CD4-positive, alpha-beta T cell treated with Interleukin-17A for 1 hour (primary cell): Measurements from ENCODE around the gene ANXA4.
"Not testable (repeated sequence)": the region's sequence is repeated elsewhere in the genome, so short reads cannot be mapped to it uniquely, and the experiment has no call there.

ENCODE experiments used
- DNase-seq: peaks from one replicate; pipeline ENCODE4 v3.0.0-alpha.2; 2020

Gene ANXA4

DNA sequence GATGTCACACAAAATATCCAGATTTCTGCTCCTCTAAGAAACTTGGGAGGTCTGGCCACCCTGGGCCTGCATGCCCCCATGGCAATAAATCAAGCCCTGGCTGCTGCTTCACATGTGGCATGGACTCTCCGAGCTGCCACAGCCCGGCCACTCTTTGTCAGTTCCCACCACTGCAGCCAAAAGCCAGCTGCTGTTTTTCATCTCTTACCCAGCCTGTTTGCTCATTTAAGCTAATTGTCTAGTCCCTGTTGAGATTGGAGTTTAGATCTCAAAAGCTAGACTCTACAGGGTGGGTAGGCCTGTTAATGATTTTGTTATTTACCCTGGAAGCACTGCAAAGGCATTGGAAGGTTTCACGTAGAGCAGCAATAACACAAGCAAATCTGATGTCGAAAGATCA, 20.9 kb upstream of the ANXA4 start:
- DNase-seq, result no peak

DNA sequence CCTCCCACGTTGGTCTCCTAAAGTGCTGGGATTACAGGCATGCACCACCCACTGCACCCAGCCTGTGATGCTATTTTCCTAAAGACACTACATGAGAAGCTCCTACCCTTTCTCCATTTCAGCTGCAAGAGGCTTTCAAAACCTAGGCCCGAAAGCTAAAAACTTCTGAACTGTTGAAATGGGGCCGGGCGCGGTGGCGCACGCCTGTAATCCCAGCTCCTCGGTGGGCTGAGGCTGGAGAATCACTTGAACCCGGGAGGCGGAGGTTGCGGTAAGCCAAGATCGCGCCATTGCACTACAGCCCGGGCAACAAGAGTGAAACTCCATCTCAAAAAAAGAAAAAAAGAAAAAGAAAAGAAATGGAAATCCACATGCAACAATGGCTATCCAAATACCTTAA, 18.1 kb upstream of the ANXA4 start:
- no peak for DNase-seq

DNA sequence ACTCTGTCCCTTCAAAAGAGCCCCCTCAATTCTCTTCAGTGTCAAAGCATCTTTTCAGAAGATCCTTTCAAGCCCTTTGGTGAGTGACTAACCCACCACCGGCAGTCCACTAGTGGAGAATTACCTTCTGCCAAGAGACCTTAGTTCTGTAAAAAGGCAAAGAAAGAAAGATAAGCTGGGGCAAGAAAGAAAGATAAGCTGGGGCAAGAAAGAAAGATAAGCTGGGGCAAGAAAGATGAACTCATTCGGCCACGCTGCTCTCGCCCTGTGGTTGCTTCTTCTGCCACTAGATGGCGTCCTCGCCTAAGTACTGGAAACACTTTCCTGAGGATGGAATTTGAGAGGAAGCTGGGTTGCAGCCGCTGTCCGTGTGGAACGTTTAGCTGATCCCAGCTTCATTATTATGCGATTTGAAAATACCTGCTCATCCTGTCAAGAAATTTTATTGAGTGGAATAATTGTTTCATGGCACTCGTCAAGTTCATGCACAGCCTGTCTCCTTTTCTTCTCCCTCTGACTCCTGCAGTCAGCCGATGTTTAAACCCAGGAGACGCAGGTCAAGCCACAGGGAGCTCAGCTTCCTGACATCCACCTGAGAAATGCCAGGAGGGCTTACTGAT, 17.3 kb upstream of the ANXA4 start:
- peak; percentile 86 for DNase-seq

DNA sequence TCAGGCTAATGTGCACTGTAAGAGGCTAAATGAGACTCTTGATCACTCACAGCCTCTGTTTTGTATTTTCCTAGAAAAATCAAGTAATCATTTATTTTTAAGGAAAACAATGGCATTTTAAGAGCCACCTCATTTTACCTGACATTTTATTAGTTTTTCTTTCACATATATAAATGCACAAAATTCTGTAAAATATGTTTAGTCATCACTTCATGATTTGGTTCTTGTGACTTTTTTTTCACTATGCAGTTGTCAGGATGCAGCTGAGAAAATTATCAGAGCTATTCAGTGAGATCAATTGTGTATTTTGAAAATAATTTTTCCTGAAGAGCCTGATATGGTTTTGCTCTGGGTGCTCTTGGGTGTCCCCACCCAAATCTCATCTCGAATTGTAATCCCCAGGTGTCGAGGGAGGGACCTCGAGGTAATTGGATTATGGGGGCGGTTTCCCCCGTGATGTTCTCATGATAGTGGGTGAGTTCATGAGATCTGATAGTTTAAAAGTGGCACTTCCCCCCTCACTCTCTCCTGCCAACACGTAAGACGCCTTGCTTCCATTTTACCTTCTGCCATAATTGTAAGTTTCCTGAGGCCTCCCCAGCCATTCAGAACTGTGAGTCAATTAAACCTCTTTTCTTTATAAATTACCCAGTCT, 16.1 kb upstream of the ANXA4 start:
- no peak for DNase-seq

DNA sequence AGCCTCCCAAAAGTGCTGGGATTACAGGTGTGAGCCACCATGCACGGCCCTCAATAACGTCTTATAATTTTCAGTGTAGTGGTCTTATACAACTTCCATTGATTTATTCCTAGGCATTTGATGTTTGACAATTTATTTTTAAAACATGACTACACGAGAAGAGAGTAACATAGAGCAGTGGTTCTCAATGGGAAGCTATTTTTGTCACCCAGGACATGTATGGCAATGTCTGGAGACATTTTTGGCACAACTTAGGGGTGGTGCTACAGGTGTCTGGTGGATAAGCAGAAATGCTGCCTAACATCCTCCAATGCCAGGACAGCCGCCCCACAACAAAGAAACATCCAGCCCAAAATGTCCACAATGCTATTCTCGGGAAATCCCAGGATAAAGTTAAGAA, 12.7 kb upstream of the ANXA4 start:
- no peak for DNase-seq

DNA sequence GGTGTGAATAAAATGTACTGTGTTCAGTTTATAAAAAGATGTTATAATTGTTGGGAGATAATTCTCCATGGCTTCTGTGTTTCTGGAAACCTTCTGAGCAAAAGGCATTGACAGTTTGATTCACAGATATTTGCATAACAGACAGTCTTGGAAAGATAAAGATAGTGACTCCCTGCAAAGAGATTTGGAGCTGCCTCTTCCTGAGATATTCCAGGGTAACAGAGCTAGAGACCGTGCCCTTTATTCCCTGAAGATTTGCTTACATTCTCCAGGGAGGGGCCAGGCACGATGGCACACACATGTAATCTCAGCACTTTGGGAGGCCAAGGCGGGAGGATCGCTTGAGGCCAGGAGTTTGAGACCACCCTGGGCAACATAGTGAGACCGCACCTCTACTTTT, 12.2 kb upstream of the ANXA4 start:
- DNase-seq, result no peak

DNA sequence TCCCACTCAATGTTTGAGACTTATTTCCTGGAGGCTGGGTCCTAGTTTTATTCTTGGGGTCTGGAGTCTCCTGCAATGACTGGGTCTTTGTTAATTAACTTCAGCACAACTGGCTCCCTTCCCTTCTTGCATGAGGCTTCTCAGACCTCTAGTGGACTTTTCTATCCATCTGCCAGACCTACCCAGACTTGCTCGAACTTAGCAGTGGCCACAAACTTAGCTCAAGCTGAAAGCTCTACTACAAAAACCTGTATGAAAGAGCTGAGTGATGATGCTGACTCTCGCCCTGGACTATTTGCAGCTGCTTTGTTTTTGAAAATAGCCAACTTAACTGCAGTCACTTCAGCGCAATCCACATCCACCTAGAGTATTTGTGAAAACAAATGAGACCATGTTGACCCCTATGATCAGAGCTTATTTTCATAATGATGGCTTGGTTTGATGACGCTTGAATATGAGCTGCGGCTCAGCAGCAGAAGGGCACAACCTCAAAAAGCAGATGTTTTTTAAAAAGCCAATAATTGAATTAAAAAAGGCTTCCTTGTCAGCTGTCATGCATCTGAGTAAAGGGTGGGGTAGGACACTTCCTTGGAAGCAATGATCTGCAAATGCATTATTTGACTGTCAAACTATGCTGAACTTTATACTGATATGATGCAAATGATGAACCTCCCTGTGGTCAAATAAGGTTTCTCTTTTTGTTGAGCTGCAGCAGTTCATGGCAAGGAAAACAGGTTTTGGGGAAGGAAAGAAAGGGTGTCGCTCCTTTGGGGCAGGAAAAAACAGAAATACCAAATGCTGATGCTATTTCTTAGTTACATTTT, 10.6 kb upstream of the ANXA4 start:
- DNase-seq, result no peak

DNA sequence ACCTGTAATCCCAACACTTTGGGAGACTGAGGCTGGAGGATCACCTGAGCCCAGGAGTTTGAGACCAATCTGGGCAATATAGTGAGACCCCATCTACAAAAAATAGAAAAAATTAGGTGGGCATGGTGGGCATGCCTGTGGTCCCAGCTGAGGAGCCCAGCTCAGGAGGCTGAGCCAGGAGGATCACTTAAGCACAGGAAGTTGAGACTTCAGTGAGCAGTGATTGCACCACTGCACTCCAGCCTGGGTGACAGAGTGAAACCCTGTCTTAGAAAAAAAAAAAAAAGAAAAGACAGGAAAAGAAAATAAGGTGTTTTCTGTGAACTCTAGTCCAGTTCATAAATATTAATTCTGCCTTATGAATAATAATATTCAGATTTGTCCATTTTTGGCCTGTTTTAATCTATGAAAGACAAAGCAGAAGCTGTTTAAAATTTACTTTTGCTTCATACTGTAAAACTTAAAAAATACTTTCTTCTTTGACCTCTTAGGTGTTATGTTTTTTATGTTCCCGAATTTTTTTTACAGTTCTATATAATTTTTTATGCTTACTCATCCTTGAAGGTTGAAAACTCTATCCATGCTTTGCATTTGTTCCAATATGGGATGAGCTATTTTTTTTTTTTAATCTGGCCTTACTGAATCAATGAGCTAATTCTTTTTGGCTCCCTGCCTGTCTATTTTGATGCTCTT, 8.4 kb upstream of the ANXA4 start:
- no peak for DNase-seq

DNA sequence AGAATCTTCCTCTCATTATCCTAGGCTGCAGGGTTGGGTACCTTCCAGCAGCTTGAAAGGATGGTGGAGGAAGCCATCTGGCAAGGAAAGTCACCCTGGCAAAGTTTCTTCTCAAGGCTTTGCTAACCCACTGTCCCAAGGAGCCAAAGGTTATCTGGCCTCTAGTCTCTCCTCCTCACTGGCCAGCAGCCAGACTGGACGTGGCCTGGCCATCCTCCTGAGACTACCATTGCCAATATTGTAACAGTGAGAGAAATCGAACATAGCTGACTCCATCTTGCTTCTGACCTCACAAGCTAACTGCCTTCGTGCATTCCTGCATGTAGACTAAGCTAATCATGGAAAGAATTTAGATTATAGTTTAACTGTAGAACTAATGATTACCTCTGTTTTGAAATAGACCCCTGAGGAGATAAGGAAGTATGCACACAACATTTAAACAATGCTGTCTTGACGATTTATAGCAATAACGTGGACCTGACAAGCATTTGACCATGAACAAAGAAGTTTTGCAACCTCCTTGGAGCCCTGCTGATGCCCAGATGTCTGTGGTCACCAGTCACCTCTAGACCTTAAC, 7.8 kb upstream of the ANXA4 start:
- no peak for DNase-seq

DNA sequence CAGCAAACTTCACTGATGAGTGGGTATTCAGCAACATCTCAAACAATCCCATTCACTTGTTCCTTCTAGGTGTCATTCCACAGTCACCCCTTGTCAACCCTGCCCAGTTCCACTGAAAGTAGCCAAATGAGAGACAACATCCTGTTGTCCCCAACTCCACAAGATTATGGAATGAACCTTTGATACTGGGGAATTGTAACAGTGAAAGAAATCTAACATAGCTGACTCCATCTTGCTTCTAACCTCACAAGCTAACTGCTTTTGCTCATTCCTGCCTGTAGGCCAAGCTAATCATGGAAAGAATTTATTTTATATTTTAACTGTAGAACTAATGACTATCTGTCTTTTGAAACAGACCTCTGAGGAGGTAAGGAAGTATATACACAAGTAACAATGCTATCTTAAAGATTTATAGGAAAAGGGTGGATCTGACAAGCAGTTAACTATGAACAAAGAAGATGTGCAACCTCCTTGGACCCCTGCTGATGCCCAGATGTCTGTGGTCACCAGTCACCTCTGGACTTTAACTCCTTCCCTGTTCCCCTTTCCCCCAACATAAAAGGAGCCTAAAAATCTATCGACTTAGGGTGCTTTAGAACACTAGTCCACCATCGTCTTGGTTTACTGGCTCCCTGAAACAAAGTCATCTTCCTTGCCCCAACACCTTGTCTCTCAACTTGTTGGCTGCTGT, 6.9 kb upstream of the ANXA4 start:
- no peak for DNase-seq

DNA sequence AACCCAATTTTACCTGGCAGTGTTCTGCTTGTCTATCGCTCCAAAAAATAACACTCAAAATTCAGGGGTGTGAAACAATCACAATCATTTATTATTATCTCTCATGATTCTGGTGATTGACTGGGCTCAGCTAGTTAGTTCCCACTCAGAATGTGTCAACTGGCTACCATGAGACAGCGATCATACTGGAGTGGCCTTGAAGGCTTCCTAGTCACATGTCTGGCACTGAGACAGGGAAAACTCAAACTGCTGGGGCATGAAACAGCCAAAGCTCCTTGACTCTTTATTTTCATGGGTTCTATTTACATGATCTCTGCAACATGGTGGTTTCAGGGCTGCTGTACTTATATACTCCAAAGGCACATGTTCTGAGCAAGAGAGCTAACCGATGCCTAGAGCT, 6.2 kb upstream of the ANXA4 start:
- DNase-seq, result no peak

DNA sequence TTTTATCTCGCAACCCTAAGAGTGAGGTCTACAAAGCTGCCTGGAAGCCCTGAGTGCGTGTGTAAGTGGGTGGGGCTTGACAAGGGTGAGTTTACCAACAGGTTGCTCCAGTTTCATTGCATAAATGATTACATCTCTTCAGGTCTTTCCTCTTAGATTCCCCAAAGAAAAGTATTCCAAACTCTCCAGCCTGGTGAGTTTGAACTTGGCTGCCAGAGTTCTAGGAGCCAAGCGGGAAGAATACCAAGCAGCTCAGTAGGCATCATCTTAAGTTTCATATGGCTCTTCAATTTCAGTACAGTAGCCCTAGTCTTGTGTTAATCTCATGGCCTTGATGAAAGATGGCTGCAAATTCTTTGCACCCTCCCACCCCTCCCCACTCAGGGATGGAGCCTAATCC, 3.8 kb upstream of the ANXA4 start:
- not testable (repeated sequence) for DNase-seq

DNA sequence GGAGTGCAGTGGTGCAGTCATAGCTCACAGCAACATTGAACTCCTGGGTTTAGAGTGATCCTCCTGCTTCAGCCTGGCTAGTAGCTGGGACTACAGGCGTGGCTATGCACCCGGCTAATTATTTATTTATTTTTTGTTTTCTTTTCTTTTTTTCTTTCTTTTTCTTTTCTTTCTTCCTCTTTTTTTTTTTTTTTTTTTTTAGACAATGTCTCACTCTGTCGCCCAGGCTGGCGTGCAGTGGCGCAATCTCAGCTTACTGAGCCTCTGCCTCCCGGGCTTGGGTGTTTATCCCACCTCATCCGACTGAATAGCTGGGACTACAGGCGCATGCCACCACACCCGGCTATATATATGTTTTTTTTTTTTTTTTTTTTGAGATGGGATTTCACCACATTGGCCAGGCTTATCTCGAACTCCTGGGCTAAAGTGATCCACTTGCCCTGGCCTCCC, 1.4 kb upstream of the ANXA4 start:
- DNase-seq, result no peak

DNA sequence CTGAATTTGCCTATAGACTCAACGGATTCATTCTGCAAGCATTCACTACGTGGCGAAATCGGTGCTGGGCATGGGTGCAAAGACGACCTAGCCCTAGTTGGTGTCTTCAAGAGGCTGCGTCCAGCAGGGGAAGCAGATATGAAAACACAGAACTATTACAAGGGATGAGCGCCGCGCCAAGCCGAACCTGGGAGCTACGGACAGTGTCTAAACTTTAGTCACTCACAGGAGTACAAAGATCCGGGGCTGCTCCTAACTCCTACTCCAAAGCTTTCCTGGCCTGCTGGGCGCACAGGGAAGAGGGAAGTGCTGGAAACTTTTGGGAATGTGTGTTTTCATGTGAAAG, 732 bp upstream of the ANXA4 start:
- DNase-seq, result peak; percentile 26

DNA sequence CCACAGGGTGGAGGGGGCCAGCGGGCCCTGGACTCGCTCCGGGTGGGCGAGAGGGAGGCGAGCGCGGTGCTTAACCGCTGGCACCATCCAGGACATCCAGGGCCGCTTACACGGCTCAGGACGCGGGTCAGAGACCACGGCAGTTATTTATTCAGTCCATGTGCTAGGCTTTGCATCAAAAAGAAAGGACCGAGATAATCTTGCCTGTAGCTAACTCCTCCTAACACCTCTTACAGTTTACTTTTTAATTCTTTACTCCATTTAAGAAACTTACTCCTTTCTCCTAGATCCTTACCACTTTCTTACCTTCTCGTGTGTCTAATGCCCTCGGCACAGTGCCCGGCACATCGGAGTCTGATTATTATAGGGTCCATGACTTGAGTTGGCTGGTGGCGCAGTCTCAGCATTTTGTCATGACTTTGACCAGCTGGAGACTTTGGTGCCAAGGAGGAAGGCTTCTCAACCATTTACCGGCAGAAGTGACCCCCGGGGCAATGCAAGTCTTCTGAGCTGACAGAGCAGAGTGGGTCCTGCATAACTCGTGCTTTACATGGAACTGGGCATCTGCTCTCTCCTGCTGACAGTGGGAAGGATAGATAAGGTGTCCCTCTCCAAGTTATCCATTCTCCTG, 503 bp downstream of the ANXA4 start:
- DNase-seq, result no peak

DNA sequence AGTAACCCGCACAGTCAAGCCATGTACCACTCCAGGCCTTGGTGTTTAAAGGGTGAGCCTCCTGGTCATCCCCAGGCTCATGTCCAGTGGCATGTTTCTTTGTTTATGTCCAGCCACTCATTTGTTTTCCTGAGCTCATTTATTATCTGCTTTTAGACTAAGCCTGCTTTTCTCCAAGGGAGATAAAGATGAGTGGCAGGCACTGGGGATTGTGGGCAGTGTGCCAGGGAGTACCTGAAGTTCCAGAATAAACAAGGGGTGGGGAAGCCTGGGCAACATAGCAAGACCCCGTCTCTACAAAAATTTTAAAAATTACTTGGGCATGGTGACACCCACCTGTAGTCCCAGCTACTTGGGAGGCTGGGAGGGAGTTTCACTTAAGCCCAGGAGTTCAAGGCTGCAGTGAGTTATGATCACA, 1.9 kb downstream of the ANXA4 start:
- no peak for DNase-seq

DNA sequence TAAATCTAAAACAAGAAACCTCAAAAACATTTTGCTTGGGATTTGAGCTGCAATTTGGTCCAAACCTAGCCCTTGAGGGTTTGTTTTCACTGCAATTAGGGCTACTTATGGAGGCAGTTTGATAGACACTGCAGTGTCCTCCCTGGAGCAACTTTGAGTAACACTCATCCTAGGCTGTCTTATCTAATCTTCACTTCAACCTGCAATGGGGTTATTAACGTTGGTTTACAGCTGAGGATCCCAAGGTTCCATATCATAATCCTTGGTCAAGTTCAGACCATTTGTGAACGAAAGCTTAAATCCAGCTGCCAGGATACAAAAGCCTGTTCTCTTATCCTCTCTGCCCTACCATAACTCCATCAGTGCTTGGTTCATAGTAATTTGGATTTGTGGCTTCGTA, 2.5 kb downstream of the ANXA4 start:
- DNase-seq, result no peak

DNA sequence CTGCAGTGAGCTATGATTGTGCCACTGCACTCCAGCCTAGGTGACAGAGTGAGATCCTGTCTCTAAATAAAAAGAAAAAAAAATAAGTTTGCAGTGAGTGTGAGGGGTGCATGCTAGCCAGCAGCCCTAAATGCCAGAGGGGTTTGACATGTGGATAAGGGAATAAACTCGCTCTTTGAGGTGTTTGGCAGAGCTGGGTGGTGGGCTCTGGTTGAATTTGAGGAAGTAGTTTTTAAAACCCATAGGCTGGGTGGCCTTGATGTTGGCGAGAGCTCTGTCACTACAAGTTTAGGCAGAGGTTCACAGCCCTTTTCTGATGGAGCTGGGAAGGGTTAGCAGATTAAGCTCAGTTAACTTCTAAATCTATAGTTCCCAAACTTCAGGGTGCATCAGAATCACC, 3.1 kb downstream of the ANXA4 start:
- no peak for DNase-seq

DNA sequence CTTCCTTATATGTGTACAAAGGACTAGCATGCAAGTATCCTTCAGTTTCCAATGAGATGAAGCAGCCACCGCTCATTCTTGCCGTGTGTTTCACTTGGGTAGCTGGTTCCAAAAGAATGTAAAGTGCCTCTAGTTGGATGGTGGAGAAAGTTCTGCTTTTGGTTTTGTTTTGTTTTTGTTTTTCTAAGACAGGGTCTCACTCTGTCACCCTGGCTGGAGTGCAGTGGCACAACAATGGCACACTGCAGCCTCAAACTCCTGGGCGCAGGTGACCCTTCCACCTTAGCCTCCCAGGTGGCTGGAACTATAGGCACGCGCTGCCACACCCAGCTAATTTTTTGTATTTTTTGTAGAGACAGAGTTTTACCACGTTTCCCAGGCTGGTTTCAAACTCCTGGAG, 8.3 kb downstream of the ANXA4 start:
- no peak for DNase-seq

DNA sequence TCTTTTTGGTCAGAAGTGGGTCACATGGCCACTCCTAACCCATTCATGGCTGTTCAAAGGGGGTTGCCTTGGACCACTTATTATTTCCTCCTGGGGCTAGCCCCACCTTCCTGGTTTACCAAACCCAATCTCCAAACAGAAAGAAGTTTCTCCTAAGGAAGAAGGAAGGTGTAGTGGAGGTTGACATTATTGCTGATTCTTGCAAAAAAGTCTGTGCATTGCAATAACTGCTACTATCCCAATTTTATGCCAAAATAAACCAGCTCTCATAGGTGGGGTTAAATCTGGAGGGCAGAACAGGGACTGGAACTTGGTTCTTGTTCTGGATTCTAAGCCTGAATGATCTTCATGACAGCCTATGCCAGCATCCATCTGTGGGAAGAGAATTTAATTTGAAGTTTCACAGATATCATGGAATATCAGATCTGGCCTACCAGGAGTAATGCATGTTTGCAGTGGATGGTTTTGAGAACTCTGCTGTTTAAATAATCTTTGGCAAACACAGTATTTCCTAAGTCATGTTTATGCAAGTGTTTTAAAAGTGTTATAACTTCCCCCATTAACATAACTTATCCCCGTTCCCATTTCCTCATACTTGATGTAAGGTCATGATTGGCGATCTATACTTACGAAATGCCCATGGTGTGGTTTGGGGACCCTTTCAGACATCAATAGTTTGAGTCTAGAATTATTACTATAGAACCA, 11.9 kb downstream of the ANXA4 start:
- DNase-seq, result no peak

DNA sequence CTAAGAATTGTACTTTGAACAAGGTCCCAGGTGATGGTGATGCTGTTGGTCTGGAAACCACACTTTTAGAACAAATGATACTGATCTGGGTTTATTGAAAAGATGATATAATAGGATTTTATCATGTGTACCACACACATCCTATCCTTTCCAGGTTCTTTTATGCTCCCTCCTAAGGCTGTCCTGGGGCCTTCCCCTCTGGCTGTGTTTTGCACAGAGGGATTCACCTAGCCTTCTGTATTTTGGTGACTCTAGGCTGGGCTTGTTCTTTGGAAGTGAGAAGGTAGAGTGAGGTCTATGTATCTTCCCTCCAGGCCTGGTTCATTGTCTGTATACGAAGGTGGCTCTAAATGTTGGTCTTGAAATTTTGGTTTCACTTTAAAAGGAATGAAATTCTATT, 12.7 kb downstream of the ANXA4 start:
- no peak for DNase-seq
